Measurements from ENCODE around the gene LBP. TPM values are rescaled to one million over a fixed set of nuclear protein-coding genes. Genes with fewer than 3 reads are reported as not detected.
"Not testable (repeated sequence)": the region's sequence is repeated elsewhere in the genome, so short reads cannot be mapped to it uniquely, and the experiment has no call there.

The LBP gene
- total and polyA plus RNA-seq, 2 donors from 2014 or later = 1.2 to 2.3 TPM

- TF ChIP-seq CTCF (IDR thresholded peaks at IDR 0.05; ENCODE audit: borderline replicate concordance, extremely low read depth, insufficient read depth) = no peak
- Histone ChIP-seq H3K9me3 (ENCODE audit: control insufficient read depth in 2 of 3, insufficient read depth in 1 of 3, low read length in 3 of 3) (no peaks in the 10 kb centered on the region), H3K36me3 (ENCODE audit: control insufficient read depth in 2 of 3, insufficient read depth in 3 of 3, low read length in 3 of 3) (no peaks in the 10 kb centered on the region), H3K4me3 (ENCODE audit: low read length in 3 of 3) (no peak overlapping the region), H3K9ac (ENCODE audit: low read length in 3 of 3) (no peak overlapping the region), H3K27ac (ENCODE audit: low read depth in 2 of 2, low read length in 2 of 2) (no peak overlapping the region), H3K27me3 (ENCODE audit: control insufficient read depth, insufficient read depth, low read length) (no peaks in the 10 kb centered on the region), H3K4me1 (ENCODE audit: control insufficient read depth in 2 of 3, insufficient read depth in 2 of 3, low read depth in 1 of 3, low read length in 3 of 3) (no peaks in the 10 kb centered on the region)
- DNase-seq (no peak), FAIRE-seq (no peak)
- intact Hi-C loops (cut with DNase I) = no loop called here
These were observed 30.9 kb downstream of the LBP start for GRCh38 chr20:38377039-38377685.

- intact Hi-C loops (cut with DNase I); H3K9me3 ChIP-seq (ENCODE audit: control insufficient read depth in 2 of 3, insufficient read depth in 1 of 3, low read length in 3 of 3); FAIRE-seq: not testable (repeated sequence)
These were observed 31.6 kb downstream of the LBP start for GRCh38 chr20:38377838-38378237.

GRCh38 chr20:38383147-38383546, 36.9 kb downstream of the LBP start:
- Histone ChIP-seq H3K4me3 (ENCODE audit: low read length in 3 of 3) (no peak overlapping the region), H3K9me3 (ENCODE audit: control insufficient read depth in 2 of 3, insufficient read depth in 1 of 3, low read length in 3 of 3) (no peaks in the 10 kb centered on the region), H3K9ac (ENCODE audit: low read length in 3 of 3) (no peak overlapping the region), H3K27ac (ENCODE audit: low read depth in 2 of 2, low read length in 2 of 2) (no peak overlapping the region), H3K4me1 (ENCODE audit: control insufficient read depth in 2 of 3, insufficient read depth in 2 of 3, low read depth in 1 of 3, low read length in 3 of 3) (no peaks in the 10 kb centered on the region), H3K36me3 (ENCODE audit: control insufficient read depth in 2 of 3, insufficient read depth in 3 of 3, low read length in 3 of 3) (no peaks in the 10 kb centered on the region), H3K27me3 (ENCODE audit: control insufficient read depth, insufficient read depth, low read length) (no peaks in the 10 kb centered on the region)
- no peak for TF ChIP-seq CTCF (IDR thresholded peaks at IDR 0.05; ENCODE audit: borderline replicate concordance, extremely low read depth, insufficient read depth)
- DNase-seq = no peak
- intact Hi-C loops (cut with DNase I) = no loop called here
- FAIRE-seq = no peak

More at GRCh38 chr20:38377838-38378237, 31.6 kb downstream of the LBP start:
- not testable (repeated sequence) for H3K36me3 ChIP-seq (ENCODE audit: control insufficient read depth in 2 of 3, insufficient read depth in 3 of 3, low read length in 3 of 3); H3K4me1 ChIP-seq (ENCODE audit: control insufficient read depth in 2 of 3, insufficient read depth in 2 of 3, low read depth in 1 of 3, low read length in 3 of 3); H3K27me3 ChIP-seq (ENCODE audit: control insufficient read depth, insufficient read depth, low read length); DNase-seq; H3K4me3 ChIP-seq (ENCODE audit: low read length in 3 of 3); H3K9ac ChIP-seq (ENCODE audit: low read length in 3 of 3); H3K27ac ChIP-seq (ENCODE audit: low read depth in 2 of 2, low read length in 2 of 2)

GRCh38 chr20:38386004-38386403, 39.7 kb downstream of the LBP start:
- no peaks in the 10 kb centered on the region for H3K9me3 ChIP-seq (ENCODE audit: control insufficient read depth in 2 of 3, insufficient read depth in 1 of 3, low read length in 3 of 3)
- intact Hi-C loops (cut with DNase I) = no loop called here
- H3K4me3 ChIP-seq (ENCODE audit: low read length in 3 of 3) = no peak overlapping the region
- no peak overlapping the region for H3K27ac ChIP-seq (ENCODE audit: low read depth in 2 of 2, low read length in 2 of 2)
- no peaks in the 10 kb centered on the region for H3K36me3 ChIP-seq (ENCODE audit: control insufficient read depth in 2 of 3, insufficient read depth in 3 of 3, low read length in 3 of 3)
- H3K9ac ChIP-seq (ENCODE audit: low read length in 3 of 3) = no peak overlapping the region
- TF ChIP-seq CTCF (IDR thresholded peaks at IDR 0.05; ENCODE audit: borderline replicate concordance, extremely low read depth, insufficient read depth) = no peak
- no peaks in the 10 kb centered on the region for H3K4me1 ChIP-seq (ENCODE audit: control insufficient read depth in 2 of 3, insufficient read depth in 2 of 3, low read depth in 1 of 3, low read length in 3 of 3)
- DNase-seq (no peak), FAIRE-seq (no peak)
- H3K27me3 ChIP-seq (ENCODE audit: control insufficient read depth, insufficient read depth, low read length) = no peaks in the 10 kb centered on the region

All from kidney (tissue), 14 donors.